Endothelial cell of umbilical vein (primary cell): Measurements from ENCODE around the gene SLC7A10. TPM values are rescaled to one million over a fixed set of nuclear protein-coding genes. Genes with fewer than 3 reads are reported as not detected.

Source experiments
- BruUV-seq: library from RNA; stranded (reverse); fragments of 400-500 nt; replicated peaks from 2 replicates; lab custom pipeline; 2021; lab: Mats Ljungman, UMichigan
- CTCF ChIA-PET: fragments of 300-600, 350-600 bp; sonication (Branson Sonifier 250); formaldehyde crosslinking; loops from one replicate; lab custom pipeline; 2021; ENCODE audit warnings: antibody characterized with exemption, inconsistent platforms; lab: Charles Lee
- POLR2A ChIA-PET: fragments of 300-600, 350-600 bp; sonication (Branson Sonifier 250); formaldehyde crosslinking; loops from one replicate; lab custom pipeline; 2021; ENCODE audit warnings: antibody characterized with exemption, inconsistent platforms; lab: Charles Lee
- DNase-seq: peaks from one replicate; pipeline ENCODE4 v3.0.0-alpha.2; 2011; ENCODE audit warnings: low read depth, low spot score
- FAIRE-seq: peaks from 2 replicates; lab custom pipeline; 2011; peaks lifted over from hg19 to GRCh38; lab: Jason Lieb, UNC
- H2AFZ ChIP-seq: 2 replicates; pipeline ENCODE4 v1.6.0; 2012; ENCODE audit warnings: low read depth, low read length, control low read depth, inconsistent platforms
- H3K27ac ChIP-seq: 2 replicates; pipeline ENCODE4 v1.5.1; 2011; ENCODE audit warnings: low read depth, mild to moderate bottlenecking, control low read depth, low read length, moderate library complexity; ENCODE audit not compliant: insufficient read depth
- H3K27me3 ChIP-seq, 2 experiments: 2 replicates each; pipeline versions ENCODE4 v1.6.0 to v1.6.1; 2011; ENCODE audit warnings: low read length in 2 of 2, mixed read lengths in 1 of 2; ENCODE audit not compliant: control insufficient read depth in 2 of 2, insufficient read depth in 2 of 2
- H3K36me3 ChIP-seq, 2 experiments: 2 replicates in 1 of 2; 3 replicates in 1 of 2; pipeline ENCODE4 v1.5.1; 2011; ENCODE audit warnings: low read length in 2 of 2, mild to moderate bottlenecking in 1 of 2, moderate library complexity in 1 of 2; ENCODE audit not compliant: control insufficient read depth in 2 of 2, insufficient read depth in 2 of 2; ENCODE audit errors: extremely low read depth in 1 of 2
- H3K4me1 ChIP-seq: 3 replicates; pipeline ENCODE4 v1.5.1; 2011; ENCODE audit warnings: mild to moderate bottlenecking, low read length; ENCODE audit not compliant: control insufficient read depth, insufficient read depth; ENCODE audit errors: extremely low read depth
- H3K4me2 ChIP-seq: 2 replicates; pipeline ENCODE4 v1.6.1; 2011; ENCODE audit warnings: low read length, control low read depth, mixed read lengths; ENCODE audit not compliant: insufficient read depth
- H3K4me3 ChIP-seq, 3 experiments: fragments of 200-600 bp in 1 of 3; sonication (generic), shearing (Covaris generic) in 1 of 3; replicated peaks in 1 of 3; 2 replicates each; pipeline ENCODE4 v1.5.1; 2011 to 2016; ENCODE audit warnings: control low read depth in 3 of 3, low read length in 3 of 3, mild to moderate bottlenecking in 2 of 3, inconsistent platforms in 1 of 3, low read depth in 1 of 3, moderate library complexity in 1 of 3; ENCODE audit not compliant: insufficient read depth in 1 of 3
- H3K79me2 ChIP-seq: 2 replicates; pipeline ENCODE4 v1.6.0; 2012; ENCODE audit warnings: low read length, inconsistent platforms; ENCODE audit not compliant: control insufficient read depth, insufficient read depth
- H3K9ac ChIP-seq: replicated peaks from 2 replicates; pipeline ENCODE3; 2011; ENCODE audit warnings: low read length, control low read depth; ENCODE audit not compliant: insufficient read depth; ENCODE audit errors: extremely low read depth
- H3K9me1 ChIP-seq: replicated peaks from 3 replicates; pipeline ENCODE4 v1.6.0; 2011; ENCODE audit warnings: mild to moderate bottlenecking, low read length; ENCODE audit not compliant: control insufficient read depth, insufficient read depth; ENCODE audit errors: extremely low read depth
- H3K9me3 ChIP-seq: replicated peaks from 2 replicates; pipeline ENCODE4 v1.5.1; 2012; ENCODE audit warnings: low read length, inconsistent platforms; ENCODE audit not compliant: control insufficient read depth, insufficient read depth
- H4K20me1 ChIP-seq: replicated peaks from 2 replicates; pipeline ENCODE3; 2011; ENCODE audit warnings: mild to moderate bottlenecking, low read length; ENCODE audit not compliant: control insufficient read depth, insufficient read depth; ENCODE audit errors: extremely low read depth
- CTCF ChIP-seq, 2 donors: IDR thresholded peaks; 1 replicate in 1 of 2; 2 replicates in 1 of 2; pipeline ENCODE4 v1.5.1; 2011; ENCODE audit warnings: low read length in 2 of 2, mild to moderate bottlenecking in 2 of 2, moderate library complexity in 2 of 2, control low read depth in 1 of 2, inconsistent platforms in 1 of 2, low read depth in 1 of 2; ENCODE audit not compliant: insufficient read depth in 1 of 2; ENCODE audit errors: extremely low read depth in 1 of 2
- JUN ChIP-seq: IDR thresholded peaks from 2 replicates; pipeline ENCODE4 v1.6.1; 2011; ENCODE audit warnings: borderline replicate concordance, low read depth; ENCODE audit not compliant: insufficient read length, insufficient read depth
- MYC ChIP-seq: IDR thresholded peaks from one replicate; pipeline ENCODE4 v1.6.1; 2011; ENCODE audit warnings: mild to moderate bottlenecking, low read depth, low read length
- POLR2A ChIP-seq: IDR thresholded peaks from 2 replicates; pipeline ENCODE4 v1.6.1; 2012; ENCODE audit warnings: low read depth, mild to moderate bottlenecking, control low read depth, low read length
- POLR2AphosphoS5 ChIP-seq: IDR thresholded peaks from 2 replicates; pipeline ENCODE4 v1.6.1; 2012; ENCODE audit warnings: low read depth, mild to moderate bottlenecking, control low read depth, low read length, moderate library complexity; ENCODE audit not compliant: insufficient read depth
- dilution Hi-C: fragments of 300-500 bp; cut with MboI; formaldehyde crosslinking; loops from one replicate; pipeline ENCODE4 v1.15.0; 2019; ENCODE audit warnings: low sequenced_read_pairs; ENCODE audit not compliant: extremely low pct_ligation_motif_present
- intact Hi-C: fragments of 100-400 bp; cut with micrococcal nuclease; formaldehyde crosslinking; loops from one replicate; pipeline ENCODE4 v1.10.0; 2022
- polyA plus RNA-seq, 4 experiments: library from polyadenylated mRNA; depleted of rRNA in 3 of 4; stranded (reverse) in 3 of 4; unstranded in 1 of 4; fragments of >200 nt; gene quantifications; 2 replicates each; pipeline versions ENCODE4 v1.2.1 to v1.2.3, GENCODE V29; 2011 to 2012; ENCODE audit warnings: missing spikeins in 1 of 4
- total RNA-seq: library from RNA; stranded (reverse); gene quantifications from 2 replicates; pipeline ENCODE4 v1.2.3, GENCODE V29; 2021

SLC7A10 gene
- total and polyA plus RNA-seq, 2 donors (not counting 3 experiments of a cell fraction or from before 2014, with no cell fraction given) = not detected

- CTCF ChIA-PET = no interaction called here
Measured at GRCh38 chr19:33206261-33207039, 19.2 kb downstream of the SLC7A10 start.

More at GRCh38 chr19:33206261-33207039, 19.2 kb downstream of the SLC7A10 start:
- H3K4me1 ChIP-seq = no peaks in the 10 kb centered on the region
- H3K79me2 ChIP-seq = no peaks in the 10 kb centered on the region
- no TSS peak for BruUV-seq
- H3K27ac ChIP-seq = no peak overlapping the region
- intact Hi-C loops (no loop called here), dilution Hi-C loops (no loop called here)
- no peak overlapping the region for H3K4me3 ChIP-seq
- H3K4me2 ChIP-seq = no peak overlapping the region
- H3K27me3 ChIP-seq = no peaks in the 10 kb centered on the region
- no peaks in the 10 kb centered on the region for H4K20me1 ChIP-seq
- H3K9ac ChIP-seq = no peak overlapping the region
- no peak overlapping the region for H2AFZ ChIP-seq
- POLR2A ChIA-PET = no interaction called here
- FAIRE-seq (no peak), DNase-seq (no peak)
- no peaks in the 10 kb centered on the region for H3K9me1 ChIP-seq
- peaks cover 0 to 5% of the 10 kb centered on the region in 2 experiments for H3K36me3 ChIP-seq
- TF ChIP-seq JUN (no peak), MYC (no peak), POLR2AphosphoS5 (no peak), CTCF (IDR thresholded peaks at IDR 0.05; ENCODE audit: extremely low read depth in 1 of 2, insufficient read depth in 1 of 2, low read depth in 1 of 2, low read length in 2 of 2) (no peak), POLR2A (no peak)
- H3K9me3 ChIP-seq = no peaks in the 10 kb centered on the region
